ENCODE measurements around the gene ARHGAP35. TPM values are rescaled to one million over a fixed set of nuclear protein-coding genes. Genes with fewer than 3 reads are reported as not detected.
A peak's percentile ranks its signal among the peaks of the same experiment; 100 is the strongest.
"Not testable (repeated sequence)": the region's sequence is repeated elsewhere in the genome, so short reads cannot be mapped to it uniquely, and the experiment has no call there.

Gene ARHGAP35
- total RNA-seq, 1 experiment from 2014 or later = 49.5 TPM

GRCh38 chr19:46834984-46835383, 25.8 kb upstream of the ARHGAP35 start:
- Histone ChIP-seq H3K9me3 (replicated peaks) (peaks cover 8% of the 10 kb centered on the region; the same call in 1 of the 2 replicates), H3K27me3 (no peaks in the 10 kb centered on the region), H3K4me1 (no peaks in the 10 kb centered on the region), H3K27ac (no peak overlapping the region), H3K36me3 (0 out of 2 replicates have a peak, but pooled peaks cover 3% of the 10 kb centered on the region), H3K4me3 (no peak overlapping the region)
- no peak for DNase-seq

GRCh38 chr19:46838160-46838559, 22.6 kb upstream of the ARHGAP35 start:
- peaks cover 7% of the 10 kb centered on the region for H3K36me3 ChIP-seq
- no peak overlapping the region for H3K4me3 ChIP-seq

GRCh38 chr19:46839752-46840497, 20.9 kb upstream of the ARHGAP35 start:
- peaks cover 8% of the 10 kb centered on the region for H3K36me3 ChIP-seq
- H3K27ac ChIP-seq = no peak overlapping the region
- no peaks in the 10 kb centered on the region for H3K27me3 ChIP-seq
- DNase-seq = no peak
- no peaks in the 10 kb centered on the region for H3K4me1 ChIP-seq
- H3K9me3 ChIP-seq (replicated peaks) = no peaks in the 10 kb centered on the region
- H3K4me3 ChIP-seq = no peak overlapping the region

More at GRCh38 chr19:46838160-46838559, 22.6 kb upstream of the ARHGAP35 start:
- no peak for DNase-seq
- no peaks in the 10 kb centered on the region for H3K4me1 ChIP-seq
- H3K27me3 ChIP-seq = no peaks in the 10 kb centered on the region
- H3K9me3 ChIP-seq (replicated peaks) = no peaks in the 10 kb centered on the region
- H3K27ac ChIP-seq = no peak overlapping the region

GRCh38 chr19:46840498-46840942, 20.3 kb upstream of the ARHGAP35 start:
- Histone ChIP-seq H3K4me1 (no peaks in the 10 kb centered on the region), H3K27ac (no peak overlapping the region), H3K9me3 (replicated peaks) (no peaks in the 10 kb centered on the region), H3K36me3 (peaks cover 8% of the 10 kb centered on the region), H3K4me3 (no peak overlapping the region), H3K27me3 (no peaks in the 10 kb centered on the region)
- peak; percentile 55 to 84 for DNase-seq

GRCh38 chr19:46841458-46842083, 19.2 kb upstream of the ARHGAP35 start:
- no peak overlapping the region for H3K4me3 ChIP-seq
- H3K36me3 ChIP-seq = peaks cover 8% of the 10 kb centered on the region
- H3K27ac ChIP-seq = no peak overlapping the region
- H3K27me3 ChIP-seq = no peaks in the 10 kb centered on the region
- no peaks in the 10 kb centered on the region for H3K4me1 ChIP-seq
- H3K9me3 ChIP-seq (replicated peaks) = no peaks in the 10 kb centered on the region
- no peak for DNase-seq

- Histone ChIP-seq H3K27ac (no peak overlapping the region), H3K4me3 (no peak overlapping the region), H3K27me3 (no peaks in the 10 kb centered on the region), H3K9me3 (replicated peaks) (no peaks in the 10 kb centered on the region), H3K36me3 (peaks cover 11% of the 10 kb centered on the region), H3K4me1 (no peaks in the 10 kb centered on the region)
- DNase-seq = no peak
Measured at GRCh38 chr19:46842791-46843190, 18.0 kb upstream of the ARHGAP35 start.

GRCh38 chr19:46844067-46844489, 16.7 kb upstream of the ARHGAP35 start:
- Histone ChIP-seq H3K9me3 (replicated peaks) (no peaks in the 10 kb centered on the region), H3K4me1 (peaks cover under 1% of the 10 kb centered on the region; the same call in 1 of the 2 replicates), H3K36me3 (peaks cover 12% of the 10 kb centered on the region), H3K27me3 (no peaks in the 10 kb centered on the region), H3K27ac (no peak overlapping the region), H3K4me3 (no peak overlapping the region)
- DNase-seq = no peak

- Histone ChIP-seq H3K27me3 (no peaks in the 10 kb centered on the region), H3K27ac (no peak overlapping the region), H3K9me3 (replicated peaks) (no peaks in the 10 kb centered on the region), H3K36me3 (peaks cover 9% of the 10 kb centered on the region), H3K4me3 (no peak overlapping the region), H3K4me1 (peaks cover 7% of the 10 kb centered on the region; the same call in 1 of the 2 replicates)
- no peak for DNase-seq
Measured at GRCh38 chr19:46845959-46846459, 14.8 kb upstream of the ARHGAP35 start.

GRCh38 chr19:46847528-46847927, 13.3 kb upstream of the ARHGAP35 start:
- no peak for DNase-seq
- H3K4me3 ChIP-seq = no peak overlapping the region
- no peaks in the 10 kb centered on the region for H3K27me3 ChIP-seq
- peaks cover 9% of the 10 kb centered on the region for H3K36me3 ChIP-seq
- H3K9me3 ChIP-seq (replicated peaks) = no peaks in the 10 kb centered on the region
- H3K27ac ChIP-seq = no peak overlapping the region
- peaks cover 7% of the 10 kb centered on the region; the same call in 1 of the 2 replicates for H3K4me1 ChIP-seq

GRCh38 chr19:46848389-46848788, 12.4 kb upstream of the ARHGAP35 start:
- Histone ChIP-seq H3K27me3 (no peaks in the 10 kb centered on the region), H3K9me3 (replicated peaks) (no peaks in the 10 kb centered on the region), H3K36me3 (peaks cover 3% of the 10 kb centered on the region; the same call in 1 of the 2 replicates), H3K4me1 (peaks cover 7% of the 10 kb centered on the region; the same call in 1 of the 2 replicates), H3K4me3 (no peak overlapping the region), H3K27ac (no peak overlapping the region)
- DNase-seq = no peak

GRCh38 chr19:46849610-46850009, 11.2 kb upstream of the ARHGAP35 start:
- Histone ChIP-seq H3K36me3 (0 out of 2 replicates have a peak, but pooled peaks cover 3% of the 10 kb centered on the region), H3K27ac (no peak overlapping the region), H3K4me3 (peak overlapping the region; percentile 85), H3K4me1 (peaks cover 7% of the 10 kb centered on the region; the same call in 1 of the 2 replicates), H3K27me3 (no peaks in the 10 kb centered on the region), H3K9me3 (replicated peaks) (no peaks in the 10 kb centered on the region)
- DNase-seq = peak in 1 of 2 experiments; percentile 17

GRCh38 chr19:46850228-46851203, 10.3 kb upstream of the ARHGAP35 start, which contains the start of gene AP2S1:
TSS of gene AP2S1 (minus strand) at chr19:46850846. CDS start at chr19:46850766, 80 bp downstream.
- Histone ChIP-seq H3K27me3 (no peaks in the 10 kb centered on the region), H3K27ac (peak within 1 kb of the TSS; percentile 60), H3K9me3 (replicated peaks) (no peaks in the 10 kb centered on the region), H3K36me3 (0 out of 2 replicates have a peak, but pooled peaks cover 3% of the 10 kb centered on the region), H3K4me3 (peak within 1 kb of the TSS; percentile 85), H3K4me1 (peaks cover 7% of the 10 kb centered on the region; the same call in 1 of the 2 replicates)
- DNase-seq = peak; percentile 98 to 99

GRCh38 chr19:46852830-46853229, 8.0 kb upstream of the ARHGAP35 start:
- Histone ChIP-seq H3K4me1 (peaks cover 7% of the 10 kb centered on the region; the same call in 1 of the 2 replicates), H3K27me3 (no peaks in the 10 kb centered on the region)

GRCh38 chr19:46854698-46855097, 6.1 kb upstream of the ARHGAP35 start:
- H3K27ac ChIP-seq; H3K27me3 ChIP-seq; H3K9me3 ChIP-seq (replicated peaks); H3K4me1 ChIP-seq; H3K4me3 ChIP-seq; DNase-seq; H3K36me3 ChIP-seq: not testable (repeated sequence)

More at GRCh38 chr19:46852830-46853229, 8.0 kb upstream of the ARHGAP35 start:
- Histone ChIP-seq H3K9me3 (replicated peaks) (no peaks in the 10 kb centered on the region), H3K36me3 (0 out of 2 replicates have a peak, but pooled peaks cover under 1% of the 10 kb centered on the region), H3K4me3 (no peak overlapping the region), H3K27ac (no peak overlapping the region)
- no peak for DNase-seq

Measured in SJCRH30 (cell line).